GM12878 (cell line): ENCODE results near the gene UBE2I. TPM values are rescaled to one million over a fixed set of nuclear protein-coding genes. Genes with fewer than 3 reads are reported as not detected.

Experiments
- ATAC-seq: fragments of 200-7000 bp; cut with Tn5 transposase; 3 replicates; pipeline ENCODE4 v1.9.1; 2020; ENCODE audit warnings: mild to moderate bottlenecking, moderate library complexity
- BruUV-seq: library from RNA; stranded (reverse); fragments of 400-500 nt; replicated peaks from 2 replicates; lab custom pipeline; 2021; lab: Mats Ljungman, UMichigan
- CTCF ChIA-PET: fragments of 300-600 bp; sonication (Branson Sonifier 250); formaldehyde crosslinking; extraction: SDS; loops from one replicate; lab custom pipeline; 2021; ENCODE audit warnings: inconsistent platforms; lab: Yijun Ruan, JAX
- POLR2A ChIA-PET: fragments of 350-600 bp; formaldehyde crosslinking; extraction: SDS; loops from one replicate; lab custom pipeline; 2021; ENCODE audit warnings: inconsistent platforms; lab: Charles Lee
- RAD21 ChIA-PET: fragments of 300-600 bp; sonication (Branson Sonifier 250); formaldehyde crosslinking; loops from one replicate; lab custom pipeline; 2023; ENCODE audit warnings: antibody characterized with exemption; ENCODE audit not compliant: unreplicated experiment; lab: Charles Lee
- SMC1A ChIA-PET: fragments of 300-600 bp; sonication (Branson Sonifier 250); formaldehyde crosslinking; loops from one replicate; lab custom pipeline; 2023; ENCODE audit not compliant: unreplicated experiment, uncharacterized antibody; lab: Charles Lee
- DNase-seq: peaks from one replicate; pipeline ENCODE4 v3.0.0-alpha.2; 2011; ENCODE audit warnings: low read depth, low spot score
- FAIRE-seq: peaks from 3 replicates; lab custom pipeline; 2011; peaks lifted over from hg19 to GRCh38; lab: Jason Lieb, UNC
- H2AFZ ChIP-seq: 2 replicates; pipeline ENCODE4 v1.6.0; 2011; ENCODE audit warnings: low read depth, low read length, control low read depth; ENCODE audit not compliant: control insufficient read depth
- H3K27ac ChIP-seq: 2 replicates; pipeline ENCODE4 v1.5.1; 2011; ENCODE audit warnings: control low read depth; ENCODE audit not compliant: control insufficient read depth, insufficient read depth
- H3K27me3 ChIP-seq, 2 experiments: replicated peaks in 1 of 2; 2 replicates each; pipeline versions ENCODE4 v1.6.0 to v1.6.1; 2011; ENCODE audit warnings: low read length in 1 of 2; ENCODE audit not compliant: control insufficient read depth in 2 of 2, insufficient read depth in 2 of 2
- H3K36me3 ChIP-seq, 2 experiments: 2 replicates each; pipeline ENCODE4 v1.5.1; 2011; ENCODE audit warnings: low read length in 1 of 2; ENCODE audit not compliant: control insufficient read depth in 2 of 2, insufficient read depth in 2 of 2
- H3K4me1 ChIP-seq: 2 replicates; pipeline ENCODE4 v1.6.1; 2011; ENCODE audit warnings: mild to moderate bottlenecking, low read length, moderate library complexity, mixed read lengths; ENCODE audit not compliant: control insufficient read depth, insufficient read depth
- H3K4me2 ChIP-seq: 2 replicates; pipeline ENCODE4 v1.6.0; 2011; ENCODE audit warnings: control low read depth; ENCODE audit not compliant: control insufficient read depth, insufficient read depth
- H3K4me3 ChIP-seq: fragments of 200-600 bp; sonication (generic); 2 replicates; pipeline ENCODE4 v1.5.1; 2016
- H3K79me2 ChIP-seq: 2 replicates; pipeline ENCODE4 v1.6.0; 2011; ENCODE audit warnings: low read length; ENCODE audit not compliant: control insufficient read depth, insufficient read depth
- H3K9ac ChIP-seq: 2 replicates; pipeline ENCODE4 v1.8.0; 2011; ENCODE audit warnings: low read length, control low read depth, mixed read lengths; ENCODE audit not compliant: control insufficient read depth, insufficient read depth
- H3K9me3 ChIP-seq: replicated peaks from 3 replicates; pipeline ENCODE4 v1.5.1; 2011; ENCODE audit warnings: mild to moderate bottlenecking, low read length; ENCODE audit not compliant: control insufficient read depth, insufficient read depth
- H4K20me1 ChIP-seq: 2 replicates; pipeline ENCODE4 v1.6.0; 2011; ENCODE audit not compliant: control insufficient read depth, insufficient read depth
- EED ChIP-seq: sonication (generic); IDR thresholded peaks from 2 replicates; pipeline ENCODE4 v1.6.1; 2016; ENCODE audit warnings: antibody characterized with exemption, low read depth
- EP300 ChIP-seq, 2 experiments: fragments of 150-350 bp in 1 of 2; IDR thresholded peaks; 2 replicates each; pipeline ENCODE4 v1.6.1; 2011 to 2012; ENCODE audit warnings: low read depth in 2 of 2, low read length in 2 of 2, borderline replicate concordance in 1 of 2, improper control_type of control experiment in 1 of 2, inconsistent platforms in 1 of 2; ENCODE audit not compliant: control insufficient read depth in 1 of 2
- EZH2 ChIP-seq: IDR thresholded peaks from 2 replicates; pipeline ENCODE4 v1.6.1; 2012; ENCODE audit warnings: low read depth, mild to moderate bottlenecking, control low read depth, inconsistent platforms, low read length, borderline replicate concordance; ENCODE audit not compliant: control insufficient read depth
- IRF4 ChIP-seq: IDR thresholded peaks from 2 replicates; pipeline ENCODE4 v1.6.1; 2011; ENCODE audit warnings: low read depth, low read length
- MTA3 ChIP-seq: IDR thresholded peaks from 2 replicates; pipeline ENCODE4 v1.6.1; 2012; ENCODE audit warnings: low read length, inconsistent platforms, borderline replicate concordance
- PAX5 ChIP-seq: IDR thresholded peaks from 2 replicates; pipeline ENCODE4 v1.6.1; 2011; ENCODE audit warnings: low read depth, low read length, borderline replicate concordance
- PML ChIP-seq: IDR thresholded peaks from 2 replicates; pipeline ENCODE4 v1.6.1; 2012; ENCODE audit warnings: low read length, inconsistent platforms
- SMAD1 ChIP-seq: fragments of 450-650 bp; IDR thresholded peaks from 2 replicates; pipeline ENCODE4 v1.6.1; 2018; ENCODE audit warnings: mild to moderate bottlenecking, low read depth; ENCODE audit not compliant: partially characterized antibody
- SMARCA5 ChIP-seq: fragments of 450-650 bp; IDR thresholded peaks from 2 replicates; pipeline ENCODE4 v1.6.1; 2017; ENCODE audit warnings: mild to moderate bottlenecking
- SPI1 ChIP-seq: IDR thresholded peaks from 2 replicates; pipeline ENCODE4 v1.6.1; 2011; ENCODE audit warnings: low read depth, mild to moderate bottlenecking, low read length, moderate library complexity, borderline replicate concordance; ENCODE audit not compliant: insufficient read depth
- WGBS: methylation state at CpG from one replicate; pipeline ENCODE4 v1.1.6; 2016; ENCODE audit warnings: low lambda C conversion rate; ENCODE audit not compliant: insufficient replicate concordance, insufficient coverage; ENCODE audit errors: missing lambda C conversion rate; 5-methylcytosine and 5-hydroxymethylcytosine counted together
- in situ Hi-C: fragments of 300-500 bp; cut with MboI; formaldehyde crosslinking; loops from 9 replicates; pipeline ENCODE4 v1.14.3; 2018; ENCODE audit warnings: mixed read lengths
- intact Hi-C: fragments of 100-400 bp; cut with micrococcal nuclease; formaldehyde crosslinking; loops from one replicate; pipeline ENCODE4 v1.14.2; 2022; ENCODE audit not compliant: unreplicated experiment
- polyA plus RNA-seq, 11 experiments: library from polyadenylated mRNA; depleted of rRNA in 4 of 11; unstranded in 6 of 11; stranded (reverse) in 5 of 11; fragments of >200 nt; fragmentation: Nextera tagmentation in 4 of 11; fragmentation: Illumina TruSeq in 1 of 11; extraction: Ambion mirVana in 4 of 11; extraction: Trizol in 1 of 11; gene quantifications; 1 replicate in 1 of 11; 2 replicates in 10 of 11; pipeline versions ENCODE4 v1.2.1 to v1.2.3, GENCODE V29; 2011 to 2016; ENCODE audit warnings: inconsistent platforms in 2 of 11, missing spikeins in 2 of 11, low read depth in 1 of 11
- total RNA-seq, 4 experiments: library from RNA; depleted of rRNA in 3 of 4; stranded (reverse); fragments of >200 nt in 3 of 4; fragmentation: Illumina TruSeq in 1 of 4; extraction: Trizol in 1 of 4; gene quantifications; 2 replicates each; pipeline versions ENCODE4 v1.2.1 to v1.2.3, GENCODE V29; 2013 to 2021
- TF ChIP-seq, protein P1 (sequence below), 3 experiments: IDR thresholded peaks in 2 of 3; conservative IDR thresholded peaks in 1 of 3; 2 replicates each; pipeline ENCODE4 v1.5.1; 2011; ENCODE audit warnings: low read depth in 3 of 3, low read length in 3 of 3, mild to moderate bottlenecking in 3 of 3, control low read depth in 2 of 3, moderate library complexity in 2 of 3, inconsistent platforms in 1 of 3, mixed read lengths in 1 of 3; ENCODE audit not compliant: control insufficient read depth in 2 of 3, insufficient read depth in 1 of 3; ENCODE audit errors: extremely low read depth in 1 of 3
- TF ChIP-seq, protein P2 (sequence below): fragments of 450-650 bp; IDR thresholded peaks from 2 replicates; pipeline ENCODE4 v1.6.1; 2017; ENCODE audit warnings: antibody characterized with exemption, mild to moderate bottlenecking, moderate library complexity
- TF ChIP-seq, protein P3 (sequence below): fragments of 450-650 bp; IDR thresholded peaks from 2 replicates; pipeline ENCODE4 v1.6.1; 2017; ENCODE audit warnings: mild to moderate bottlenecking
- TF ChIP-seq, protein P4 (sequence below): fragments of 450-650 bp; IDR thresholded peaks from 2 replicates; pipeline ENCODE4 v1.6.1; 2016; ENCODE audit warnings: mild to moderate bottlenecking

The UBE2I gene
- total and polyA plus RNA-seq, 10 of the 15 experiments (the other 5 are each of a cell fraction or from before 2014, with no cell fraction given), result 47.5 to 243 (median 194) TPM

DNA sequence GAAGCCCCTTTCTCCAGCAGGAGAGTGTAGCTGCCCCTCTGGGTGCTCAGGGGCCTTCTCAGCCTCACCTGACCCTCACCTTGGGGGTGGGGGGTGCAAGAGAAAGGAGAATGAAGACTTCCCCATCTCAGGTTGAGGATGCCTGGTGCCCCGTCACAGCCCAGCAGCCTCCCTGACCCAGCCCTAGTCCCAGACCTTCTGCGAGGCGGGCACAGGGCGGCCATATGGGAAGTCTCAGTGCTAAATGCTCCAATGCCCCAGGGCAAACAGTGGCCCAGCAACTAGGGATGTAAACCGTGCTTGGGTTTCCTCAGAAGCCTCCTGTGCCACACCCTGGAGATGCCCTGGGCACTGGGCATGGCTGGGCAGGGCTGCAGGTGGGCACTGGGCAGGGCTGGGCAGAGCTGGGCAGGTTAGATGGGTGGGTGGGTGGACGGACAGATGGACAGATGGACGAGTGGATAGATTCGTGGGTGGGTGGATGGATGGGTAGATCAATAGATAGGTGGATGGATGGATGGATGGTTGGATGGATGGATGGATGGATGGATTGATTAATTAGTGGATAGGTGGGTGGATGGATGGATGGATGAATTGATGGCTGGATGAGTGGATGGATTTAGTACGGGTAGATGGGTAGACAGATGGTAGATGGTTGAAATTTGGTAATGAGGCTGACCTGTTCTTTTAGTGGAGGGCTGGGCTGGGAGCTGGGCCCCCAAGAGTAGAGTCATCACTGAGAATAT, 36.8 kb upstream of the UBE2I start:
- in situ Hi-C loops, result no loop called here
- ChIA-PET SMC1A (no interaction called here), POLR2A (no interaction called here), CTCF (no interaction called here), RAD21 (no interaction called here)
- H3K4me2 ChIP-seq, result no peak overlapping the region
- no peak overlapping the region for H3K4me3 ChIP-seq
- intact Hi-C loops, result no loop called here
- no peak overlapping the region for H3K27ac ChIP-seq
- BruUV-seq, result no TSS peak
- ATAC-seq (no peak), FAIRE-seq (no peak), DNase-seq (no peak)
- no peak overlapping the region for H2AFZ ChIP-seq
- no peaks in the 10 kb centered on the region for H3K36me3 ChIP-seq
- WGBS, result 6% methylated on average over 9 of the region's 9 CpGs
- TF ChIP-seq PML (no peak), IRF4 (no peak), SMAD1 (no peak), EZH2 (no peak), EED (no peak), EP300 (IDR thresholded peaks at IDR 0.05; ENCODE audit: borderline replicate concordance in 1 of 2, control insufficient read depth in 1 of 2, low read depth in 2 of 2, low read length in 2 of 2) (no peak), PAX5 (no peak), MTA3 (no peak), SMARCA5 (no peak), SPI1 (no peak)
- TF ChIP-seq, protein P1, sequence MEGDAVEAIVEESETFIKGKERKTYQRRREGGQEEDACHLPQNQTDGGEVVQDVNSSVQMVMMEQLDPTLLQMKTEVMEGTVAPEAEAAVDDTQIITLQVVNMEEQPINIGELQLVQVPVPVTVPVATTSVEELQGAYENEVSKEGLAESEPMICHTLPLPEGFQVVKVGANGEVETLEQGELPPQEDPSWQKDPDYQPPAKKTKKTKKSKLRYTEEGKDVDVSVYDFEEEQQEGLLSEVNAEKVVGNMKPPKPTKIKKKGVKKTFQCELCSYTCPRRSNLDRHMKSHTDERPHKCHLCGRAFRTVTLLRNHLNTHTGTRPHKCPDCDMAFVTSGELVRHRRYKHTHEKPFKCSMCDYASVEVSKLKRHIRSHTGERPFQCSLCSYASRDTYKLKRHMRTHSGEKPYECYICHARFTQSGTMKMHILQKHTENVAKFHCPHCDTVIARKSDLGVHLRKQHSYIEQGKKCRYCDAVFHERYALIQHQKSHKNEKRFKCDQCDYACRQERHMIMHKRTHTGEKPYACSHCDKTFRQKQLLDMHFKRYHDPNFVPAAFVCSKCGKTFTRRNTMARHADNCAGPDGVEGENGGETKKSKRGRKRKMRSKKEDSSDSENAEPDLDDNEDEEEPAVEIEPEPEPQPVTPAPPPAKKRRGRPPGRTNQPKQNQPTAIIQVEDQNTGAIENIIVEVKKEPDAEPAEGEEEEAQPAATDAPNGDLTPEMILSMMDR (IDR thresholded peaks at IDR 0.05 in 2 of 3, conservative IDR thresholded peaks at IDR 0.05 in 1 of 3; ENCODE audit: control insufficient read depth in 2 of 3, extremely low read depth in 1 of 3, insufficient read depth in 1 of 3, low read depth in 3 of 3, low read length in 3 of 3), result no peak
- TF ChIP-seq, protein P2, sequence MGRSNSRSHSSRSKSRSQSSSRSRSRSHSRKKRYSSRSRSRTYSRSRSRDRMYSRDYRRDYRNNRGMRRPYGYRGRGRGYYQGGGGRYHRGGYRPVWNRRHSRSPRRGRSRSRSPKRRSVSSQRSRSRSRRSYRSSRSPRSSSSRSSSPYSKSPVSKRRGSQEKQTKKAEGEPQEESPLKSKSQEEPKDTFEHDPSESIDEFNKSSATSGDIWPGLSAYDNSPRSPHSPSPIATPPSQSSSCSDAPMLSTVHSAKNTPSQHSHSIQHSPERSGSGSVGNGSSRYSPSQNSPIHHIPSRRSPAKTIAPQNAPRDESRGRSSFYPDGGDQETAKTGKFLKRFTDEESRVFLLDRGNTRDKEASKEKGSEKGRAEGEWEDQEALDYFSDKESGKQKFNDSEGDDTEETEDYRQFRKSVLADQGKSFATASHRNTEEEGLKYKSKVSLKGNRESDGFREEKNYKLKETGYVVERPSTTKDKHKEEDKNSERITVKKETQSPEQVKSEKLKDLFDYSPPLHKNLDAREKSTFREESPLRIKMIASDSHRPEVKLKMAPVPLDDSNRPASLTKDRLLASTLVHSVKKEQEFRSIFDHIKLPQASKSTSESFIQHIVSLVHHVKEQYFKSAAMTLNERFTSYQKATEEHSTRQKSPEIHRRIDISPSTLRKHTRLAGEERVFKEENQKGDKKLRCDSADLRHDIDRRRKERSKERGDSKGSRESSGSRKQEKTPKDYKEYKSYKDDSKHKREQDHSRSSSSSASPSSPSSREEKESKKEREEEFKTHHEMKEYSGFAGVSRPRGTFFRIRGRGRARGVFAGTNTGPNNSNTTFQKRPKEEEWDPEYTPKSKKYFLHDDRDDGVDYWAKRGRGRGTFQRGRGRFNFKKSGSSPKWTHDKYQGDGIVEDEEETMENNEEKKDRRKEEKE, result no peak
- TF ChIP-seq, protein P3, sequence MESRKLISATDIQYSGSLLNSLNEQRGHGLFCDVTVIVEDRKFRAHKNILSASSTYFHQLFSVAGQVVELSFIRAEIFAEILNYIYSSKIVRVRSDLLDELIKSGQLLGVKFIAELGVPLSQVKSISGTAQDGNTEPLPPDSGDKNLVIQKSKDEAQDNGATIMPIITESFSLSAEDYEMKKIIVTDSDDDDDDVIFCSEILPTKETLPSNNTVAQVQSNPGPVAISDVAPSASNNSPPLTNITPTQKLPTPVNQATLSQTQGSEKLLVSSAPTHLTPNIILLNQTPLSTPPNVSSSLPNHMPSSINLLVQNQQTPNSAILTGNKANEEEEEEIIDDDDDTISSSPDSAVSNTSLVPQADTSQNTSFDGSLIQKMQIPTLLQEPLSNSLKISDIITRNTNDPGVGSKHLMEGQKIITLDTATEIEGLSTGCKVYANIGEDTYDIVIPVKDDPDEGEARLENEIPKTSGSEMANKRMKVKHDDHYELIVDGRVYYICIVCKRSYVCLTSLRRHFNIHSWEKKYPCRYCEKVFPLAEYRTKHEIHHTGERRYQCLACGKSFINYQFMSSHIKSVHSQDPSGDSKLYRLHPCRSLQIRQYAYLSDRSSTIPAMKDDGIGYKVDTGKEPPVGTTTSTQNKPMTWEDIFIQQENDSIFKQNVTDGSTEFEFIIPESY, result no peak
- TF ChIP-seq, protein P4, sequence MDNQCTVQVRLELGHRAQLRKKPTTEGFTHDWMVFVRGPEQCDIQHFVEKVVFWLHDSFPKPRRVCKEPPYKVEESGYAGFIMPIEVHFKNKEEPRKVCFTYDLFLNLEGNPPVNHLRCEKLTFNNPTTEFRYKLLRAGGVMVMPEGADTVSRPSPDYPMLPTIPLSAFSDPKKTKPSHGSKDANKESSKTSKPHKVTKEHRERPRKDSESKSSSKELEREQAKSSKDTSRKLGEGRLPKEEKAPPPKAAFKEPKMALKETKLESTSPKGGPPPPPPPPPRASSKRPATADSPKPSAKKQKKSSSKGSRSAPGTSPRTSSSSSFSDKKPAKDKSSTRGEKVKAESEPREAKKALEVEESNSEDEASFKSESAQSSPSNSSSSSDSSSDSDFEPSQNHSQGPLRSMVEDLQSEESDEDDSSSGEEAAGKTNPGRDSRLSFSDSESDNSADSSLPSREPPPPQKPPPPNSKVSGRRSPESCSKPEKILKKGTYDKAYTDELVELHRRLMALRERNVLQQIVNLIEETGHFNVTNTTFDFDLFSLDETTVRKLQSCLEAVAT, result no peak
- no peaks in the 10 kb centered on the region for H3K27me3 ChIP-seq
- H3K79me2 ChIP-seq, result no peaks in the 10 kb centered on the region
- H4K20me1 ChIP-seq, result no peaks in the 10 kb centered on the region
- no peaks in the 10 kb centered on the region for H3K4me1 ChIP-seq
- H3K9ac ChIP-seq, result no peak overlapping the region
- H3K9me3 ChIP-seq, result no peaks in the 10 kb centered on the region
